A673 (cell line): ENCODE results near the gene MYO7A. TPM values are rescaled to one million over a fixed set of nuclear protein-coding genes. Genes with fewer than 3 reads are reported as not detected.

Experiments used
- BruUV-seq: library from RNA; stranded (reverse); fragments of 400-500 nt; replicated peaks from 2 replicates; lab custom pipeline; 2021; lab: Mats Ljungman, UMichigan
- CTCF ChIA-PET: fragments of 300-600 bp; sonication (Branson Sonifier 250); formaldehyde crosslinking; loops from one replicate; lab custom pipeline; 2022; ENCODE audit warnings: antibody characterized with exemption; lab: Charles Lee
- POLR2A ChIA-PET: fragments of 300-600 bp; sonication (Branson Sonifier 250); formaldehyde crosslinking; loops from one replicate; lab custom pipeline; 2022; ENCODE audit warnings: antibody characterized with exemption; ENCODE audit not compliant: low non-redundant PET; lab: Charles Lee
- DNase-seq: peaks from one replicate; pipeline ENCODE4 v3.0.0-alpha.2; 2015; ENCODE audit warnings: low spot score
- H3K27ac ChIP-seq: fragments of 200-600 bp; sonication (generic); 2 replicates; pipeline ENCODE4 v1.5.1; 2016; ENCODE audit warnings: mixed run types, low read depth, mild to moderate bottlenecking, mixed read lengths, antibody characterized with exemption, low read length; ENCODE audit not compliant: poor library complexity, severe bottlenecking
- H3K27me3 ChIP-seq: fragments of 200-600 bp; sonication (generic); replicated peaks from 2 replicates; pipeline ENCODE4 v1.6.1; 2017; ENCODE audit warnings: mixed run types, low read depth, mild to moderate bottlenecking, mixed read lengths, antibody characterized with exemption, low read length; ENCODE audit not compliant: insufficient read depth, poor library complexity
- H3K36me3 ChIP-seq: fragments of 200-600 bp; sonication (generic); 2 replicates; pipeline ENCODE4 v1.6.1; 2016; ENCODE audit warnings: mixed run types, mild to moderate bottlenecking, mixed read lengths, antibody characterized with exemption, low read length; ENCODE audit not compliant: insufficient read depth, poor library complexity, severe bottlenecking
- H3K4me1 ChIP-seq: fragments of 200-600 bp; sonication (generic); 2 replicates; pipeline ENCODE4 v1.6.1; 2017; ENCODE audit warnings: mixed run types, mild to moderate bottlenecking, mixed read lengths, antibody characterized with exemption, low read length; ENCODE audit not compliant: insufficient read depth, poor library complexity, severe bottlenecking
- H3K4me3 ChIP-seq: fragments of 200-600 bp; sonication (generic); 2 replicates; pipeline ENCODE4 v1.5.1; 2016; ENCODE audit warnings: low read depth, mixed run types, mild to moderate bottlenecking, mixed read lengths, low read length; ENCODE audit not compliant: poor library complexity, severe bottlenecking
- H3K9me3 ChIP-seq: fragments of 200-600 bp; sonication (generic); 2 replicates; pipeline ENCODE4 v1.6.1; 2016; ENCODE audit warnings: mixed run types, low read depth, mild to moderate bottlenecking, mixed read lengths, antibody characterized with exemption, low read length; ENCODE audit not compliant: poor library complexity, severe bottlenecking
- EZH2 ChIP-seq: fragments of 200-600 bp; sonication (generic); IDR thresholded peaks from 2 replicates; pipeline ENCODE4 v1.6.1; 2017; ENCODE audit warnings: borderline replicate concordance, low read depth, mild to moderate bottlenecking, mixed read lengths, antibody characterized with exemption, low read length; ENCODE audit not compliant: poor library complexity, severe bottlenecking
- intact Hi-C: fragments of 100-400 bp; cut with micrococcal nuclease; formaldehyde crosslinking; loops from one replicate; pipeline ENCODE4 v1.10.0; 2022; ENCODE audit not compliant: unreplicated experiment
- total RNA-seq: library from RNA; stranded (reverse); gene quantifications from 2 replicates; pipeline ENCODE4 v1.2.3, GENCODE V29; 2021
- TF ChIP-seq, protein P1 (sequence below): fragments of 300-800, 200-600 bp; sonication (generic); conservative IDR thresholded peaks from 2 replicates; pipeline ENCODE4 v1.5.1; 2017; ENCODE audit warnings: low read depth, mild to moderate bottlenecking, antibody characterized with exemption, low read length, moderate library complexity, mixed read lengths

The MYO7A gene
- total RNA-seq, 1 experiment from 2014 or later = not detected

DNA sequence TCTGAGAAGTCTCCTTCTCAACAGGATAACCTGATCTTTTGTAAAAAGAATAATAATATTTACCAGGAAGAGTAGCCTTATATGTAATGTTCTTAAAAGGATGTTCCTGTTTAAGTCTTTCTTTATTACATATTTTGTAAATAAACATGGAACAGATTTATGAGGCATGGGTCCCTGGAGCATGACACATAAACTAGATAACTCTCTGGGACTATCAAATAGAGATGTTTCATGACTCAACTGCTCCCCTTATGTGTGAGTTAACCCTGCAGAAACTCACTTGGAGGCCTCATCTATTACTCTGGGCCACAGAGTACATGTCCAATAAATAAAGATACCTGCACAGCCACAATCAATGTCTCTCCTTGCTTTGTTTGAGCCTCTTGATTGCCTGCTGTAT is 108.9 kb downstream of the MYO7A start:
- Histone ChIP-seq H3K36me3 (no peaks in the 10 kb centered on the region), H3K27me3 (no peaks in the 10 kb centered on the region), H3K4me3 (no peak overlapping the region), H3K9me3 (peaks cover 8% of the 10 kb centered on the region), H3K27ac (no peak overlapping the region), H3K4me1 (no peaks in the 10 kb centered on the region)
- no TSS peak for BruUV-seq
- TF ChIP-seq, protein P1, sequence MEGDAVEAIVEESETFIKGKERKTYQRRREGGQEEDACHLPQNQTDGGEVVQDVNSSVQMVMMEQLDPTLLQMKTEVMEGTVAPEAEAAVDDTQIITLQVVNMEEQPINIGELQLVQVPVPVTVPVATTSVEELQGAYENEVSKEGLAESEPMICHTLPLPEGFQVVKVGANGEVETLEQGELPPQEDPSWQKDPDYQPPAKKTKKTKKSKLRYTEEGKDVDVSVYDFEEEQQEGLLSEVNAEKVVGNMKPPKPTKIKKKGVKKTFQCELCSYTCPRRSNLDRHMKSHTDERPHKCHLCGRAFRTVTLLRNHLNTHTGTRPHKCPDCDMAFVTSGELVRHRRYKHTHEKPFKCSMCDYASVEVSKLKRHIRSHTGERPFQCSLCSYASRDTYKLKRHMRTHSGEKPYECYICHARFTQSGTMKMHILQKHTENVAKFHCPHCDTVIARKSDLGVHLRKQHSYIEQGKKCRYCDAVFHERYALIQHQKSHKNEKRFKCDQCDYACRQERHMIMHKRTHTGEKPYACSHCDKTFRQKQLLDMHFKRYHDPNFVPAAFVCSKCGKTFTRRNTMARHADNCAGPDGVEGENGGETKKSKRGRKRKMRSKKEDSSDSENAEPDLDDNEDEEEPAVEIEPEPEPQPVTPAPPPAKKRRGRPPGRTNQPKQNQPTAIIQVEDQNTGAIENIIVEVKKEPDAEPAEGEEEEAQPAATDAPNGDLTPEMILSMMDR = no peak
- TF ChIP-seq EZH2 = no peak
- intact Hi-C loops = no loop called here
- DNase-seq = no peak
- CTCF ChIA-PET = no interaction called here
- POLR2A ChIA-PET = no interaction called here

DNA sequence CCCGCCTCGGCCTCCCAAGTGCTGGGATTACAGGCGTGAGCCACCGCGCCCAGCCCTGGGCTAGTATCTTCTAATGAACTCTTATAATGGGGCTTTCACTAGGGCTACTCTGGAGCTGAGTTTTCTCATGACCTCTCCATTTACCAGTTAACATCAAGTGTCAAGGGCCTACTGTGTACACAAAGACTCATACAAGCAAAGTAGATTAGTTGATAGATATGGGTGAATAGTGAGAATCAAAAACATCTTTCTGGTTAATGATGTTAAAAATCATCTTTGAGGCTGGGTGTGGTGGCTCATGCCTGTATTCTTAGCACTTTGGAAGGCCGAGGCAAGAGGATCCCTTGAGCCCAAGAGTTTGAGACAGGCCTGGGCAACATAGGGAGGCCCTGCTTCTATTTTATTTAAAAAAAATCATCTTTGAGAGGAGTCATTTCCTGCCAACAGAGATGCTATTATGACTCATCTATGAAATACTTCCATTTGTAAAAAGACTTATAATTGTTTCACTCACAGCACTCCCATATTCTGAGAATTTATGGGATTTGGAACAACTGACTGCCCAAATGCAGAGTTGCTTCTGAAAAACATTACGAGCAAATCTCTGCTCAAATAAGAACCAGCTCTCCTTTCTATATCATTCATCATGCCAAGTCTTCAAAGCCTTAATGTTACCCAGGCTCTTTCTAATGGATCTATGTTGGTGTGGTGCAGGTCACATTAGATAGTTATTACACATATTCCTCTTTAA is 116.4 kb downstream of the MYO7A start:
- Histone ChIP-seq H3K27ac (no peak overlapping the region), H3K4me1 (peaks cover 6% of the 10 kb centered on the region), H3K9me3 (peaks cover 8% of the 10 kb centered on the region), H3K27me3 (no peaks in the 10 kb centered on the region), H3K4me3 (no peak overlapping the region), H3K36me3 (no peaks in the 10 kb centered on the region)
- POLR2A ChIA-PET = no interaction called here
- peak; percentile 89 for DNase-seq
- BruUV-seq = no TSS peak
- intact Hi-C loops = no loop called here
- CTCF ChIA-PET = no interaction called here
- TF ChIP-seq, protein P1 = no peak
- no peak for TF ChIP-seq EZH2

DNA sequence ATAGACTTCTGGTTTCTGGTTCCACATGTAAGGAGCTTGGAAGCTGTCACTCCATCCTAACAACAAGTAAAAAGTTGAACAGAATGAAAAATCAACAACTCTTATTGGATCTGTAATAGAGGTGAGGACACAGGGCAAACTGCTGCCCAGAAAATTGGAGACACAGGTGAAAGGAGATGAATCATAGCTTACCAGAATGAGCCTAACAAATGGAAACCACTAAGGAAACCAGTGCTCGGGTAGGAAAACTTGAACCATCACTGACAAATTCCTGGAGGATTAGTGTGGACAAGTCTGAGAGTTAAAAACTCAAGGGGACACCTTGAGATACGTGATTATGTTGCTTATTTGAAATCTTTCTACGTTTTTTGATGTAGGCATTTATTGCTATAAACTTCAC is 121.4 kb downstream of the MYO7A start:
- H3K27ac ChIP-seq = no peak overlapping the region
- TF ChIP-seq EZH2 = no peak
- TF ChIP-seq, protein P1 = no peak
- no peak overlapping the region for H3K4me3 ChIP-seq
- no TSS peak for BruUV-seq
- peaks cover 6% of the 10 kb centered on the region for H3K4me1 ChIP-seq
- intact Hi-C loops = no loop called here
- ChIA-PET POLR2A (no interaction called here), CTCF (no interaction called here)
- no peaks in the 10 kb centered on the region for H3K36me3 ChIP-seq
- H3K9me3 ChIP-seq = no peaks in the 10 kb centered on the region
- DNase-seq = no peak
- H3K27me3 ChIP-seq = no peaks in the 10 kb centered on the region
